ENCODE data around the gene SLTM.

Gene SLTM

GRCh38 chr15:58933281-58934113 is at the start of gene SLTM:
SLTM (minus strand) TSS chr15:58933679; CDS start chr15:58933565, 114 bp downstream.
- Mint-ChIP-seq H3K27ac (peak within 1 kb of the TSS; percentile 100), H3K4me3 (peak within 1 kb of the TSS; percentile 99), H3K9me3 (no peaks in the 10 kb centered on the region), H3K4me1 (peaks cover 23% of the 10 kb centered on the region), H3K27me3 (ENCODE audit: low read depth, poor library complexity) (no peaks in the 10 kb centered on the region), H3K36me3 (ENCODE audit: low read depth) (peaks cover 6% of the 10 kb centered on the region)
- no peak for TF ChIP-seq CTCF (IDR thresholded peaks at IDR 0.05)
- DNase-seq = peak; percentile 97

GRCh38 chr15:58983261-58983660 is 49.8 kb upstream of the SLTM start:
- Mint-ChIP-seq H3K9me3 (no peaks in the 10 kb centered on the region), H3K36me3 (ENCODE audit: low read depth) (no peaks in the 10 kb centered on the region), H3K4me3 (no peak overlapping the region), H3K27me3 (ENCODE audit: low read depth, poor library complexity) (peaks cover 42% of the 10 kb centered on the region), H3K4me1 (peaks cover 7% of the 10 kb centered on the region), H3K27ac (no peak overlapping the region)
- no peak for TF ChIP-seq CTCF (IDR thresholded peaks at IDR 0.05)
- DNase-seq = no peak

GRCh38 chr15:58981808-58982475 is 48.5 kb upstream of the SLTM start:
- peaks cover 45% of the 10 kb centered on the region for H3K27me3 Mint-ChIP-seq (ENCODE audit: low read depth, poor library complexity)
- H3K27ac Mint-ChIP-seq = no peak overlapping the region
- H3K4me3 Mint-ChIP-seq = no peak overlapping the region
- H3K36me3 Mint-ChIP-seq (ENCODE audit: low read depth) = no peaks in the 10 kb centered on the region
- DNase-seq = no peak
- no peaks in the 10 kb centered on the region for H3K4me1 Mint-ChIP-seq
- TF ChIP-seq CTCF (IDR thresholded peaks at IDR 0.05) = no peak
- H3K9me3 Mint-ChIP-seq = no peaks in the 10 kb centered on the region

- no peaks in the 10 kb centered on the region for H3K4me1 Mint-ChIP-seq
- TF ChIP-seq CTCF (IDR thresholded peaks at IDR 0.05) = peak; percentile 46
- no peaks in the 10 kb centered on the region for H3K36me3 Mint-ChIP-seq (ENCODE audit: low read depth)
- no peaks in the 10 kb centered on the region for H3K9me3 Mint-ChIP-seq
- peaks cover 40% of the 10 kb centered on the region for H3K27me3 Mint-ChIP-seq (ENCODE audit: low read depth, poor library complexity)
- no peak overlapping the region for H3K4me3 Mint-ChIP-seq
- no peak for DNase-seq
- no peak overlapping the region for H3K27ac Mint-ChIP-seq
These were observed 47.0 kb upstream of the SLTM start for GRCh38 chr15:58980351-58980939.

GRCh38 chr15:58977887-58978286 is 44.4 kb upstream of the SLTM start:
- Mint-ChIP-seq H3K4me1 (no peaks in the 10 kb centered on the region), H3K36me3 (ENCODE audit: low read depth) (no peaks in the 10 kb centered on the region), H3K9me3 (no peaks in the 10 kb centered on the region), H3K27ac (no peak overlapping the region), H3K4me3 (no peak overlapping the region), H3K27me3 (ENCODE audit: low read depth, poor library complexity) (peaks cover 27% of the 10 kb centered on the region)
- TF ChIP-seq CTCF (IDR thresholded peaks at IDR 0.05) = no peak
- DNase-seq = no peak

All from nephron progenitor cell (in vitro differentiated cells).